Large intestine (tissue), 3 donors: ENCODE measurements around the gene NFKBIE. TPM values are rescaled to one million over a fixed set of nuclear protein-coding genes. Genes with fewer than 3 reads are reported as not detected.
A peak's percentile ranks its signal among the peaks of the same experiment; 100 is the strongest.

ENCODE experiments used
- DNase-seq, 2 donors: peaks; one replicate each; pipeline versions ENCODE4 v3.0.0 to v3.0.0-alpha.2; 2013
- H3K27ac ChIP-seq: one replicate; pipeline ENCODE4 v1.5.1; 2013; ENCODE audit warnings: low read length
- H3K27me3 ChIP-seq: 2 replicates; pipeline ENCODE4 v1.6.1; 2013; ENCODE audit warnings: low read length; ENCODE audit not compliant: control insufficient read depth, insufficient read depth
- H3K36me3 ChIP-seq: 2 replicates; pipeline ENCODE4 v1.6.1; 2013; ENCODE audit warnings: low read length; ENCODE audit not compliant: control insufficient read depth, insufficient read depth
- H3K4me1 ChIP-seq: one replicate; pipeline ENCODE4 v1.6.1; 2013; ENCODE audit warnings: low read length; ENCODE audit not compliant: control insufficient read depth, insufficient read depth
- H3K4me3 ChIP-seq: one replicate; pipeline ENCODE4 v1.5.1; 2013; ENCODE audit warnings: low read length
- H3K9me3 ChIP-seq: one replicate; pipeline ENCODE4 v1.6.1; 2013; ENCODE audit warnings: mild to moderate bottlenecking, low read depth, low read length, moderate library complexity; ENCODE audit not compliant: control insufficient read depth
- WGBS: methylation state at CpG from one replicate; pipeline ENCODE4 v1.1.5; 2013; ENCODE audit warnings: low lambda C conversion rate; ENCODE audit not compliant: insufficient coverage; 5-methylcytosine and 5-hydroxymethylcytosine counted together
- polyA plus RNA-seq: library from polyadenylated mRNA; unstranded; fragments of 120-200 nt; gene quantifications from one replicate; pipeline ENCODE4 v1.2.1, GENCODE V29; 2013

The NFKBIE gene
- polyA plus RNA-seq, 1 donor: 10.5 TPM

- peak in 1 of 2 donors; percentile 72 for DNase-seq
- Histone ChIP-seq H3K9me3 (no peaks in the 10 kb centered on the region), H3K4me1 (peaks cover 72% of the 10 kb centered on the region), H3K27ac (peak within 1 kb of the TSS; percentile 26), H3K4me3 (peak within 1 kb of the TSS; percentile 37), H3K36me3 (peaks cover 4% of the 10 kb centered on the region), H3K27me3 (peaks cover 2% of the 10 kb centered on the region)
- WGBS: no CpG with 5 or more reads among the region's 73 CpGs
Observed at GRCh38 chr6:44223319-44224028, 41.9 kb downstream of the NFKBIE start, which contains the start of gene SLC29A1. SLC29A1 (plus strand) TSS chr6:44223595; CDS start chr6:44227314, 3,719 bp downstream.

GRCh38 chr6:44222486-44223318 is 42.6 kb downstream of the NFKBIE start:
- H3K36me3 ChIP-seq: no peaks in the 10 kb centered on the region
- no peak for DNase-seq
- H3K4me1 ChIP-seq: peaks cover 70% of the 10 kb centered on the region
- peak overlapping the region; percentile 26 for H3K27ac ChIP-seq
- WGBS: 19% methylated on average over 4 of the region's 26 CpGs
- H3K4me3 ChIP-seq: peak overlapping the region; percentile 37
- peaks cover 2% of the 10 kb centered on the region for H3K27me3 ChIP-seq
- no peaks in the 10 kb centered on the region for H3K9me3 ChIP-seq

- peaks cover 2% of the 10 kb centered on the region for H3K27me3 ChIP-seq
- H3K27ac ChIP-seq: peak overlapping the region; percentile 42
- no peak overlapping the region for H3K4me3 ChIP-seq
- no CpG with 5 or more reads among the region's 2 CpGs for WGBS
- H3K36me3 ChIP-seq: no peaks in the 10 kb centered on the region
- peaks cover 65% of the 10 kb centered on the region for H3K4me1 ChIP-seq
- peaks cover 2% of the 10 kb centered on the region for H3K9me3 ChIP-seq
- no peak for DNase-seq
Observed at GRCh38 chr6:44221961-44222335, 43.4 kb downstream of the NFKBIE start.

GRCh38 chr6:44221291-44221960 is 43.9 kb downstream of the NFKBIE start:
- Histone ChIP-seq H3K9me3 (peaks cover 2% of the 10 kb centered on the region), H3K4me3 (no peak overlapping the region), H3K4me1 (peaks cover 65% of the 10 kb centered on the region), H3K36me3 (no peaks in the 10 kb centered on the region), H3K27ac (peak overlapping the region; percentile 42), H3K27me3 (peaks cover 2% of the 10 kb centered on the region)
- no CpG with 5 or more reads among the region's 4 CpGs for WGBS
- DNase-seq: peak; percentile 78 to 83

- H3K27me3 ChIP-seq: peaks cover 2% of the 10 kb centered on the region
- peak overlapping the region; percentile 19 for H3K27ac ChIP-seq
- no peaks in the 10 kb centered on the region for H3K36me3 ChIP-seq
- H3K4me3 ChIP-seq: no peak overlapping the region
- DNase-seq: no peak
- H3K4me1 ChIP-seq: peaks cover 61% of the 10 kb centered on the region
- WGBS: no CpG with 5 or more reads among the region's 4 CpGs
- H3K9me3 ChIP-seq: peaks cover 2% of the 10 kb centered on the region
Observed at GRCh38 chr6:44220913-44221290, 44.4 kb downstream of the NFKBIE start.

- peak overlapping the region; percentile 23 for H3K27ac ChIP-seq
- peaks cover 2% of the 10 kb centered on the region for H3K27me3 ChIP-seq
- no peaks in the 10 kb centered on the region for H3K36me3 ChIP-seq
- H3K4me1 ChIP-seq: peaks cover 54% of the 10 kb centered on the region
- peak overlapping the region; percentile 55 for H3K4me3 ChIP-seq
- DNase-seq: no peak
- no CpG with 5 or more reads among the region's 28 CpGs for WGBS
- peaks cover 2% of the 10 kb centered on the region for H3K9me3 ChIP-seq
Observed at GRCh38 chr6:44219815-44220784, 45.3 kb downstream of the NFKBIE start.

- H3K9me3 ChIP-seq: peaks cover 2% of the 10 kb centered on the region
- peak overlapping the region; percentile 70 for H3K27ac ChIP-seq
- H3K4me3 ChIP-seq: peak overlapping the region; percentile 55
- WGBS: no CpG with 5 or more reads among the region's 45 CpGs
- DNase-seq: peak; percentile 79 to 88
- H3K36me3 ChIP-seq: no peaks in the 10 kb centered on the region
- peaks cover 2% of the 10 kb centered on the region for H3K27me3 ChIP-seq
- peaks cover 47% of the 10 kb centered on the region for H3K4me1 ChIP-seq
Observed at GRCh38 chr6:44219053-44219814, 46.1 kb downstream of the NFKBIE start.

- no peak overlapping the region for H3K27ac ChIP-seq
- H3K27me3 ChIP-seq: no peaks in the 10 kb centered on the region
- no peak overlapping the region for H3K4me3 ChIP-seq
- peaks cover 34% of the 10 kb centered on the region for H3K4me1 ChIP-seq
- peaks cover 2% of the 10 kb centered on the region for H3K9me3 ChIP-seq
- H3K36me3 ChIP-seq: no peaks in the 10 kb centered on the region
- WGBS: no CpG with 5 or more reads among the region's 16 CpGs
- no peak for DNase-seq
Observed at GRCh38 chr6:44217332-44218143, 47.8 kb downstream of the NFKBIE start.
